HG02852 (cell line): Measurements from ENCODE around the gene ADAM19.

ENCODE experiments used
- ATAC-seq: cut with Tn5 transposase; IDR thresholded peaks from one replicate; pipeline ENCODE4 v1.9.1; 2021; ENCODE audit warnings: mild to moderate bottlenecking, moderate library complexity; ENCODE audit not compliant: unreplicated experiment

The ADAM19 gene

GRCh38 chr5:157470631-157471030 lies 104.9 kb downstream of the ADAM19 start:
- ATAC-seq: no peak

GRCh38 chr5:157469687-157470086 lies 105.9 kb downstream of the ADAM19 start:
- ATAC-seq: no peak

GRCh38 chr5:157469073-157469472 lies 106.5 kb downstream of the ADAM19 start:
- ATAC-seq: no peak

GRCh38 chr5:157468293-157468965 lies 107.1 kb downstream of the ADAM19 start:
- ATAC-seq: no peak

GRCh38 chr5:157464519-157465171 lies 110.9 kb downstream of the ADAM19 start:
- ATAC-seq: peak; percentile 93

GRCh38 chr5:157463621-157464518 lies 111.7 kb downstream of the ADAM19 start:
- ATAC-seq: peak; percentile 3

GRCh38 chr5:157463081-157463480 lies 112.5 kb downstream of the ADAM19 start:
- no peak for ATAC-seq

GRCh38 chr5:157460921-157461792 lies 114.4 kb downstream of the ADAM19 start:
- no peak for ATAC-seq

- no peak for ATAC-seq
Observed at GRCh38 chr5:157459715-157460599, 115.6 kb downstream of the ADAM19 start, which contains the start of gene NIPAL4. Gene NIPAL4 (plus strand): TSS chr5:157460213. CDS start chr5:157460321, 108 bp downstream.

GRCh38 chr5:157458835-157459234 lies 116.7 kb downstream of the ADAM19 start:
- ATAC-seq: no peak

GRCh38 chr5:157457391-157457790 lies 118.2 kb downstream of the ADAM19 start:
- no peak for ATAC-seq

GRCh38 chr5:157456301-157456700 lies 119.3 kb downstream of the ADAM19 start:
- no peak for ATAC-seq

GRCh38 chr5:157455057-157455456 lies 120.5 kb downstream of the ADAM19 start:
- no peak for ATAC-seq

GRCh38 chr5:157454273-157454672 lies 121.3 kb downstream of the ADAM19 start:
- no peak for ATAC-seq

- no peak for ATAC-seq
Observed at GRCh38 chr5:157451806-157452205, 123.8 kb downstream of the ADAM19 start.

- no peak for ATAC-seq
Observed at GRCh38 chr5:157450024-157450423, 125.6 kb downstream of the ADAM19 start.

- ATAC-seq: no peak
Observed at GRCh38 chr5:157449011-157449723, 126.4 kb downstream of the ADAM19 start.

GRCh38 chr5:157447201-157447637 lies 128.4 kb downstream of the ADAM19 start:
- no peak for ATAC-seq

GRCh38 chr5:157446412-157446935 lies 129.1 kb downstream of the ADAM19 start:
- no peak for ATAC-seq
